Activated naive CD4-positive, alpha-beta T cell treated with anti-CD3 and anti-CD28 coated beads, Interleukin-2, amount 50 U/mL, for 16 hours (primary cell): Measurements from ENCODE around the gene EIF1AD.
A peak's percentile ranks its signal among the peaks of the same experiment; 100 is the strongest.

ENCODE experiments used
- DNase-seq: peaks from one replicate; pipeline ENCODE4 v3.0.0-alpha.2; 2020

Gene EIF1AD

GRCh38 chr11:66002648-66003225 lies 780 bp upstream of the EIF1AD start:
- DNase-seq: peak; percentile 77

- no peak for DNase-seq
These were observed 4.7 kb downstream of the EIF1AD start for GRCh38 chr11:65997286-65997685.

- no peak for DNase-seq
These were observed 9.9 kb downstream of the EIF1AD start for GRCh38 chr11:65992056-65992455.

GRCh38 chr11:65988791-65989592 lies 13.0 kb downstream of the EIF1AD start:
- DNase-seq: peak; percentile 89

- no peak for DNase-seq
These were observed 14.6 kb downstream of the EIF1AD start for GRCh38 chr11:65987336-65987735.

- no peak for DNase-seq
These were observed 18.4 kb downstream of the EIF1AD start for GRCh38 chr11:65983589-65983987.

- DNase-seq: no peak
These were observed 19.0 kb downstream of the EIF1AD start for GRCh38 chr11:65982824-65983588.

GRCh38 chr11:65981972-65982823 lies 19.8 kb downstream of the EIF1AD start:
- DNase-seq: no peak

GRCh38 chr11:65981101-65981740 lies 20.7 kb downstream of the EIF1AD start:
- no peak for DNase-seq

GRCh38 chr11:65979261-65979759 lies 22.6 kb downstream of the EIF1AD start:
- no peak for DNase-seq

- no peak for DNase-seq
These were observed 23.3 kb downstream of the EIF1AD start for GRCh38 chr11:65978391-65979238.

- no peak for DNase-seq
These were observed 24.2 kb downstream of the EIF1AD start for GRCh38 chr11:65977621-65978390.

GRCh38 chr11:65976216-65977176 lies 25.5 kb downstream of the EIF1AD start:
- DNase-seq: no peak

- no peak for DNase-seq
These were observed 26.2 kb downstream of the EIF1AD start for GRCh38 chr11:65975771-65976170.

GRCh38 chr11:65973439-65974110 lies 28.4 kb downstream of the EIF1AD start:
- DNase-seq: no peak

GRCh38 chr11:65972116-65972515 lies 29.8 kb downstream of the EIF1AD start:
- DNase-seq: no peak

GRCh38 chr11:65968600-65969482 lies 33.1 kb downstream of the EIF1AD start:
- no peak for DNase-seq
